H1 (cell line): Measurements from ENCODE around the gene CKAP2L.

Experiments used
- CEBPB ChIP-seq: IDR thresholded peaks from 2 replicates; pipeline ENCODE4 v1.6.1; 2012; ENCODE audit warnings: low read depth, low read length
- EP300 ChIP-seq, 2 experiments: IDR thresholded peaks; 1 replicate in 1 of 2; 2 replicates in 1 of 2; pipeline ENCODE4 v1.6.1; 2011 to 2012; ENCODE audit warnings: low read depth in 2 of 2, low read length in 2 of 2, mild to moderate bottlenecking in 2 of 2, borderline replicate concordance in 1 of 2, inconsistent platforms in 1 of 2, moderate library complexity in 1 of 2
- HDAC6 ChIP-seq: IDR thresholded peaks from one replicate; pipeline ENCODE4 v1.7.1; 2012; ENCODE audit warnings: low read depth, mild to moderate bottlenecking, inconsistent platforms, low read length, moderate library complexity
- JUN ChIP-seq: IDR thresholded peaks from 2 replicates; pipeline ENCODE4 v1.6.1; 2011; ENCODE audit warnings: low read depth, mild to moderate bottlenecking, improper control_type of control experiment, low read length
- JUND ChIP-seq: IDR thresholded peaks from 2 replicates; pipeline ENCODE4 v1.6.1; 2011; ENCODE audit warnings: mild to moderate bottlenecking, improper control_type of control experiment, low read length
- KDM1A ChIP-seq: fragments of 200-600, 300-600 bp; sonication (generic); IDR thresholded peaks from 2 replicates; pipeline ENCODE4 v1.7.1; 2016; ENCODE audit warnings: mild to moderate bottlenecking, low read length, borderline replicate concordance
- KDM5A ChIP-seq: fragments of 200-600 bp; IDR thresholded peaks from 2 replicates; pipeline ENCODE4 v1.7.1; 2012; ENCODE audit warnings: mild to moderate bottlenecking, low read length, inconsistent platforms, mixed read lengths
- POLR2A ChIP-seq, 2 experiments: IDR thresholded peaks; 1 replicate in 1 of 2; 2 replicates in 1 of 2; pipeline ENCODE4 v1.6.1; 2011; ENCODE audit warnings: low read depth in 2 of 2, low read length in 2 of 2, mild to moderate bottlenecking in 2 of 2; ENCODE audit errors: control extremely low read depth in 1 of 2
- RFX5 ChIP-seq: IDR thresholded peaks from 2 replicates; pipeline ENCODE4 v1.6.1; 2011; ENCODE audit warnings: low read depth, low read length, improper control_type of control experiment, borderline replicate concordance
- RNF2 ChIP-seq: fragments of 200-900, 300-1000 bp; sonication (generic); IDR thresholded peaks from 2 replicates; pipeline ENCODE4 v1.7.1; 2016; ENCODE audit warnings: borderline replicate concordance, low read depth, mild to moderate bottlenecking, antibody characterized with exemption, low read length; ENCODE audit not compliant: poor library complexity, severe bottlenecking; ENCODE audit errors: missing control alignments
- TEAD4 ChIP-seq: IDR thresholded peaks from 2 replicates; pipeline ENCODE4 v1.6.1; 2012; ENCODE audit warnings: low read depth, low read length, inconsistent platforms, mixed read lengths
- TF ChIP-seq, protein P1 (sequence below), 3 experiments: IDR thresholded peaks; 1 replicate in 2 of 3; 2 replicates in 1 of 3; pipeline versions ENCODE4 v1.5.1 to v1.6.1; 2011; ENCODE audit warnings: low read length in 3 of 3, mild to moderate bottlenecking in 3 of 3, inconsistent platforms in 2 of 3, low read depth in 1 of 3, moderate library complexity in 1 of 3; ENCODE audit not compliant: insufficient read depth in 1 of 3; ENCODE audit errors: control extremely low read depth in 1 of 3
- TF ChIP-seq, protein P2 (sequence below): IDR thresholded peaks from 2 replicates; pipeline ENCODE4 v1.6.1; 2011; ENCODE audit warnings: low read depth, mild to moderate bottlenecking, low read length; ENCODE audit not compliant: insufficient read depth

DNA sequence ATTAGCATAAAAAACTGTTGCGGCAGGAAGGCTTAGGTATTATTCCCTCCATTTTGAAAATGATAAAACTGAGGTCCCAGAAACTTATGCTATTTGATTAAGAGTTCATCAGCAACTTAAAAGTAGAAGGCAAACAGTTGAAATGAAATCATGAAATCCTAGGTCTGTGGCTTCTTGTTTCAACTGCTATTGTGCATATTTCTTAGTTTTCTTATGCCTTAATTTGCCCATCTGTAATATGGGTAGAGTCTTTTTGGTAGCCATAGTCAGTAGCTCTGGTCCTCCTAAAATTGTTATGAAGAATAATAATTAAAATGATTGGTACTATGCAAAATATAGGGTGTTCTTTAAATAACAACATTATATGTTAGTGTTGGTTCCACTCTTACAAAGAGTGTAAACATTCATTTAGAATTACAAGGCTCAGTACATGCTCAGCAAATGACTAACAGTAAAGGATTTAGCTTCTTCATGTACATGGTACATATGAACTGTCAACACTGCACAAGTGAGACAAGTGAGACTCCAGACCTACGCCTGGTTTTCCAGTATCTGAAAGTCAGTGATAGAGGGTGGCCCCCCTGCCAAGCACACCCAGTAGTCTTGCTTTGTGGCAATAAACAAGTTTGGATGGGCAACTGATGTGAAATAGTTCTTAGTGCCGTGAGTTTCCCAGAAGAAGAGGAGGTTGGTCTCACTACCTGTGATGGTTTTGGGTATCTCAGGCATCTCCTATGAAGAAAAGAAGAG lies 10.3 kb upstream of the CKAP2L start:
- TF ChIP-seq, protein P1, sequence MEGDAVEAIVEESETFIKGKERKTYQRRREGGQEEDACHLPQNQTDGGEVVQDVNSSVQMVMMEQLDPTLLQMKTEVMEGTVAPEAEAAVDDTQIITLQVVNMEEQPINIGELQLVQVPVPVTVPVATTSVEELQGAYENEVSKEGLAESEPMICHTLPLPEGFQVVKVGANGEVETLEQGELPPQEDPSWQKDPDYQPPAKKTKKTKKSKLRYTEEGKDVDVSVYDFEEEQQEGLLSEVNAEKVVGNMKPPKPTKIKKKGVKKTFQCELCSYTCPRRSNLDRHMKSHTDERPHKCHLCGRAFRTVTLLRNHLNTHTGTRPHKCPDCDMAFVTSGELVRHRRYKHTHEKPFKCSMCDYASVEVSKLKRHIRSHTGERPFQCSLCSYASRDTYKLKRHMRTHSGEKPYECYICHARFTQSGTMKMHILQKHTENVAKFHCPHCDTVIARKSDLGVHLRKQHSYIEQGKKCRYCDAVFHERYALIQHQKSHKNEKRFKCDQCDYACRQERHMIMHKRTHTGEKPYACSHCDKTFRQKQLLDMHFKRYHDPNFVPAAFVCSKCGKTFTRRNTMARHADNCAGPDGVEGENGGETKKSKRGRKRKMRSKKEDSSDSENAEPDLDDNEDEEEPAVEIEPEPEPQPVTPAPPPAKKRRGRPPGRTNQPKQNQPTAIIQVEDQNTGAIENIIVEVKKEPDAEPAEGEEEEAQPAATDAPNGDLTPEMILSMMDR (IDR thresholded peaks at IDR 0.05; ENCODE audit: control extremely low read depth in 1 of 3, insufficient read depth in 1 of 3, low read depth in 1 of 3, low read length in 3 of 3), result no peak
- TF ChIP-seq RFX5 (no peak), RNF2 (no peak), EP300 (IDR thresholded peaks at IDR 0.05; ENCODE audit: borderline replicate concordance in 1 of 2, low read depth in 2 of 2, low read length in 2 of 2) (no peak), JUN (no peak), KDM5A (no peak), POLR2A (IDR thresholded peaks at IDR 0.05; ENCODE audit: control extremely low read depth in 1 of 2, low read depth in 2 of 2, low read length in 2 of 2) (no peak), KDM1A (no peak), CEBPB (no peak), TEAD4 (no peak), HDAC6 (no peak), JUND (no peak)
- TF ChIP-seq, protein P2, sequence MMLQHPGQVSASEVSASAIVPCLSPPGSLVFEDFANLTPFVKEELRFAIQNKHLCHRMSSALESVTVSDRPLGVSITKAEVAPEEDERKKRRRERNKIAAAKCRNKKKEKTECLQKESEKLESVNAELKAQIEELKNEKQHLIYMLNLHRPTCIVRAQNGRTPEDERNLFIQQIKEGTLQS, result no peak
